HEK293 (cell line): ENCODE measurements around the gene CHMP4B.

Experiments used
- CTCF ChIA-PET: fragments of 350-600 bp; formaldehyde crosslinking; extraction: SDS; loops from one replicate; lab custom pipeline; 2021; ENCODE audit warnings: antibody characterized with exemption; lab: Yijun Ruan, JAX
- POLR2A ChIA-PET: fragments of 300-600 bp; formaldehyde crosslinking; extraction: SDS; loops from one replicate; lab custom pipeline; 2020; ENCODE audit warnings: antibody characterized with exemption, inconsistent platforms; lab: Yijun Ruan, JAX
- H3K27ac ChIP-seq: fragments of 200-500 bp; sonication (Bioruptor generic); 2 replicates; pipeline ENCODE4 v1.5.1; 2014; ENCODE audit warnings: low read depth, low read length, control low read depth, inconsistent platforms; ENCODE audit errors: extremely low read depth
- H3K36me3 ChIP-seq, 2 experiments: fragments of 200-500 bp in 1 of 2; sonication (Bioruptor generic) in 1 of 2; 1 replicate in 1 of 2; 2 replicates in 1 of 2; pipeline ENCODE4 v1.5.1; 2014 to 2017; ENCODE audit warnings: inconsistent platforms in 2 of 2, low read length in 2 of 2; ENCODE audit not compliant: control insufficient read depth in 2 of 2, insufficient read depth in 1 of 2
- H3K4me1 ChIP-seq: fragments of 200-500 bp; sonication (Bioruptor generic); 2 replicates; pipeline ENCODE4 v1.5.1; 2014; ENCODE audit warnings: mild to moderate bottlenecking, low read length, inconsistent platforms; ENCODE audit not compliant: control insufficient read depth, insufficient read depth
- H3K4me3 ChIP-seq: 2 replicates; pipeline ENCODE4 v1.5.1; 2011; ENCODE audit warnings: low read depth, mild to moderate bottlenecking, control low read depth, low read length, moderate library complexity
- H3K9me3 ChIP-seq: fragments of 200-500 bp; sonication (Bioruptor generic); 2 replicates; pipeline ENCODE4 v1.5.1; 2014; ENCODE audit warnings: low read depth, low read length, inconsistent platforms; ENCODE audit not compliant: control insufficient read depth, insufficient read depth
- EGR2 ChIP-seq: fragments of 450-650 bp; formaldehyde crosslinking; IDR thresholded peaks from 2 replicates; pipeline ENCODE4 v1.5.1; 2016; ENCODE audit warnings: low read depth, missing biosample characterization, missing genetic modification characterization
- HOXA7 ChIP-seq: sonication (generic); formaldehyde crosslinking; IDR thresholded peaks from 2 replicates; pipeline ENCODE4 v1.8.1; 2022; ENCODE audit warnings: missing genetic modification reagents, borderline replicate concordance
- KLF9 ChIP-seq: fragments of 450-650 bp; formaldehyde crosslinking; IDR thresholded peaks from 2 replicates; pipeline ENCODE4 v1.5.1; 2016; ENCODE audit warnings: missing biosample characterization, missing genetic modification characterization, low read depth
- PATZ1 ChIP-seq: fragments of 450-650 bp; formaldehyde crosslinking; IDR thresholded peaks from 2 replicates; pipeline ENCODE4 v1.5.1; 2016; ENCODE audit warnings: missing biosample characterization, missing genetic modification characterization
- REST ChIP-seq: fragments of 450-650 bp; formaldehyde crosslinking; IDR thresholded peaks from 2 replicates; pipeline ENCODE4 v1.5.1; 2016; ENCODE audit warnings: missing biosample characterization, missing genetic modification characterization
- SP3 ChIP-seq: fragments of 450-650 bp; formaldehyde crosslinking; IDR thresholded peaks from 2 replicates; pipeline ENCODE4 v1.5.1; 2016; ENCODE audit warnings: missing biosample characterization, missing genetic modification characterization
- SP7 ChIP-seq: fragments of 450-650 bp; formaldehyde crosslinking; IDR thresholded peaks from 2 replicates; pipeline ENCODE4 v1.5.1; 2016; ENCODE audit warnings: missing biosample characterization, missing genetic modification characterization
- ZBTB7A ChIP-seq: fragments of 450-650 bp; formaldehyde crosslinking; IDR thresholded peaks from 2 replicates; pipeline ENCODE4 v1.5.1; 2016; ENCODE audit warnings: low read depth, missing biosample characterization, missing genetic modification characterization
- ZBTB8A ChIP-seq: fragments of 450-650 bp; formaldehyde crosslinking; IDR thresholded peaks from 2 replicates; pipeline ENCODE4 v1.5.1; 2016; ENCODE audit warnings: missing biosample characterization, missing genetic modification characterization
- ZFHX2 ChIP-seq: fragments of 450-650 bp; formaldehyde crosslinking; conservative IDR thresholded peaks from 2 replicates; pipeline ENCODE4 v1.5.1; 2016; ENCODE audit warnings: missing biosample characterization, missing genetic modification characterization
- ZNF292 ChIP-seq: fragments of 450-650 bp; formaldehyde crosslinking; IDR thresholded peaks from 2 replicates; pipeline ENCODE4 v1.5.1; 2016; ENCODE audit warnings: low read depth, missing biosample characterization, missing genetic modification characterization, borderline replicate concordance
- ZNF335 ChIP-seq: fragments of 450-650 bp; formaldehyde crosslinking; conservative IDR thresholded peaks from 2 replicates; pipeline ENCODE4 v1.5.1; 2016; ENCODE audit warnings: missing biosample characterization, missing genetic modification characterization
- ZNF404 ChIP-seq: fragments of 450-650 bp; formaldehyde crosslinking; IDR thresholded peaks from 2 replicates; pipeline ENCODE4 v1.5.1; 2017; ENCODE audit warnings: missing biosample characterization, missing genetic modification characterization
- ZNF473 ChIP-seq: fragments of 450-650 bp; formaldehyde crosslinking; IDR thresholded peaks from 2 replicates; pipeline ENCODE4 v1.5.1; 2017; ENCODE audit warnings: missing biosample characterization, missing genetic modification characterization
- ZNF600 ChIP-seq: fragments of 450-650 bp; formaldehyde crosslinking; IDR thresholded peaks from 2 replicates; pipeline ENCODE4 v1.5.1; 2016; ENCODE audit warnings: missing biosample characterization, missing genetic modification characterization
- ZNF677 ChIP-seq: fragments of 450-650 bp; IDR thresholded peaks from 2 replicates; pipeline ENCODE4 v1.5.0; 2018; ENCODE audit warnings: missing biosample characterization, mild to moderate bottlenecking, missing genetic modification characterization, moderate library complexity
- ZNF837 ChIP-seq: fragments of 450-650 bp; formaldehyde crosslinking; IDR thresholded peaks from 2 replicates; pipeline ENCODE4 v1.5.1; 2016; ENCODE audit warnings: missing biosample characterization, missing genetic modification characterization
- TF ChIP-seq, protein P1 (sequence below): fragments of 450-650 bp; formaldehyde crosslinking; IDR thresholded peaks from 2 replicates; pipeline ENCODE4 v1.5.1; 2016; ENCODE audit warnings: missing biosample characterization, missing genetic modification characterization
- TF ChIP-seq, protein P2 (sequence below): fragments of 450-650 bp; formaldehyde crosslinking; IDR thresholded peaks from 2 replicates; pipeline ENCODE4 v1.5.1; 2016; ENCODE audit warnings: missing biosample characterization, missing genetic modification characterization

Gene CHMP4B

DNA sequence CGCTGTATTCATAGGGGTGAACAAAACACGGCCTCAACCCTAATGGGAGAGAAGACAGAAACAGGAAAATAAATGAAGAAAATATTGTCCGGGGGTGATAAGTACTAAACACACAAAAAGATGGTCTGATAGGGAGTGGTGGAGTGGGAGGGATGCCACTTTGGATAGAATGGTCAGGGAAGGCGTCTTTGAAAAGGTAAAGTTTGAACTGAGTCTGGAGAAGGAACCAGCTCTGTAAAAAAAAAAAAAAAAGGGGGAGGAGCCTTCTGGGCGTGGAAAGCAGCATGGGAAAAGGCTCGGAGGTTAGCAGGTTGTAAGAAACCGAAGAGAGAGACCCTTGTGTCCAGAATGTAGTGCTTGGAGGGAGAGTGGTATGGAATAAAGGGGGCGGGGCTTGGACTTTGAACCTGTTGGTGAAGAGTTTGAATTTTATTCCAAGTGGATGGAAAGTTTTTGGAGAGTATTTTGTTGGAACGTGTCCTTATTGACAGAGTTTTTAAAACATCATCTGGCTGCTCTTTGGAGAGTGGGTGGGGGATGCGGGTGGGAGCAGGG is 1.8 kb downstream of the CHMP4B start:
- CTCF ChIA-PET = interaction anchor here (0.7 kb wide), 1 partner anchor 159 kb away, joined by 3 read pairs; no protein-coding TSS in a partner anchor
- POLR2A ChIA-PET = interaction anchor here (0.6 to 3.4 kb wide), 5 partner anchors 21 to 180 kb away, joined by 3 to 13 read pairs (median 6); partner anchors contain the start of genes ACTL10 and RALY
- Histone ChIP-seq H3K4me1 (no peaks in the 10 kb centered on the region), H3K9me3 (no peaks in the 10 kb centered on the region), H3K36me3 (peaks cover 0 to 14% of the 10 kb centered on the region in 2 experiments; a peak in 1 of 3 replicates)
- TF ChIP-seq ZNF292 (tag by site-specific recombination) (no peak), ZNF837 (tag by site-specific recombination) (no peak), REST (tag by site-specific recombination) (0 out of 2 replicates have a peak, but pooled peaks have one; percentile 4), EGR2 (tag by site-specific recombination) (0 out of 2 replicates have a peak, but pooled peaks have one; percentile 5), ZNF473 (tag by site-specific recombination) (no peak), SP3 (peak; percentile 73), ZNF677 (tag by site-specific recombination) (no peak), ZNF600 (tag by site-specific recombination) (peak; percentile 90), ZNF404 (tag by site-specific recombination) (no peak), ZBTB7A (tag by site-specific recombination) (no peak), SP7 (no peak), ZFHX2 (tag by site-specific recombination) (peak; percentile 19; the same call in 1 of the 2 replicates), PATZ1 (tag by site-specific recombination) (no peak), KLF9 (tag by site-specific recombination) (peak; percentile 73), ZBTB8A (tag by site-specific recombination) (no peak), HOXA7 (no peak), ZNF335 (tag by site-specific recombination) (0 out of 2 replicates have a peak, but pooled peaks have one; percentile 0)
- TF ChIP-seq, protein P1, sequence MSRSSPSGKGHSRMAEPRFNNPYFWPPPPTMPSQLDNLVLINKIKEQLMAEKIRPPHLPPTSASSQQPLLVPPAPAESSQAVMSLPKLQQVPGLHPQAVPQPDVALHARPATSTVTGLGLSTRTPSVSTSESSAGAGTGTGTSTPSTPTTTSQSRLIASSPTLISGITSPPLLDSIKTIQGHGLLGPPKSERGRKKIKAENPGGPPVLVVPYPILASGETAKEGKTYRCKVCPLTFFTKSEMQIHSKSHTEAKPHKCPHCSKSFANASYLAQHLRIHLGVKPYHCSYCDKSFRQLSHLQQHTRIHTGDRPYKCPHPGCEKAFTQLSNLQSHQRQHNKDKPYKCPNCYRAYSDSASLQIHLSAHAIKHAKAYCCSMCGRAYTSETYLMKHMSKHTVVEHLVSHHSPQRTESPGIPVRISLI (tag by site-specific recombination) = peak; percentile 84; the same call in 1 of the 2 replicates
- TF ChIP-seq, protein P2, sequence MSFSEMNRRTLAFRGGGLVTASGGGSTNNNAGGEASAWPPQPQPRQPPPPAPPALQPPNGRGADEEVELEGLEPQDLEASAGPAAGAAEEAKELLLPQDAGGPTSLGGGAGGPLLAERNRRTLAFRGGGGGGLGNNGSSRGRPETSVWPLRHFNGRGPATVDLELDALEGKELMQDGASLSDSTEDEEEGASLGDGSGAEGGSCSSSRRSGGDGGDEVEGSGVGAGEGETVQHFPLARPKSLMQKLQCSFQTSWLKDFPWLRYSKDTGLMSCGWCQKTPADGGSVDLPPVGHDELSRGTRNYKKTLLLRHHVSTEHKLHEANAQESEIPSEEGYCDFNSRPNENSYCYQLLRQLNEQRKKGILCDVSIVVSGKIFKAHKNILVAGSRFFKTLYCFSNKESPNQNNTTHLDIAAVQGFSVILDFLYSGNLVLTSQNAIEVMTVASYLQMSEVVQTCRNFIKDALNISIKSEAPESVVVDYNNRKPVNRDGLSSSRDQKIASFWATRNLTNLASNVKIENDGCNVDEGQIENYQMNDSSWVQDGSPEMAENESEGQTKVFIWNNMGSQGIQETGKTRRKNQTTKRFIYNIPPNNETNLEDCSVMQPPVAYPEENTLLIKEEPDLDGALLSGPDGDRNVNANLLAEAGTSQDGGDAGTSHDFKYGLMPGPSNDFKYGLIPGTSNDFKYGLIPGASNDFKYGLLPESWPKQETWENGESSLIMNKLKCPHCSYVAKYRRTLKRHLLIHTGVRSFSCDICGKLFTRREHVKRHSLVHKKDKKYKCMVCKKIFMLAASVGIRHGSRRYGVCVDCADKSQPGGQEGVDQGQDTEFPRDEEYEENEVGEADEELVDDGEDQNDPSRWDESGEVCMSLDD = no peak
- TF ChIP-seq, all 188 proteins: peak for 8
- Histone ChIP-seq H3K4me3 (peak overlapping the region; percentile 56), H3K27ac (no peak overlapping the region; the same call in 1 of the 2 replicates)
